Right lobe of liver (tissue), 4 donors: Measurements from ENCODE around the gene NAA40.

Experiments used
- CTCF ChIP-seq, 4 donors: fragments of 200-600 bp in 3 of 4; fragments of 450-650 bp in 1 of 4; IDR thresholded peaks; one replicate each; pipeline versions ENCODE4 v1.5.1 to v1.8.0; 2016 to 2022; ENCODE audit warnings: antibody characterized with exemption in 4 of 4, mild to moderate bottlenecking in 2 of 4
- POLR2A ChIP-seq: fragments of 450-650 bp; IDR thresholded peaks from one replicate; pipeline ENCODE4 v1.6.1; 2017; ENCODE audit warnings: antibody characterized with exemption, mild to moderate bottlenecking
- donor health status: DM: no; HTN: no; CAD: no.
- donor health status: DM: no; HTN: no; CAD: no.
- donor health status: DM: no; HTN: yes; CAD: no.

- no peak for TF ChIP-seq POLR2A
- no peak for TF ChIP-seq CTCF (IDR thresholded peaks at IDR 0.05)
Observed at GRCh38 chr11:63889344-63889743, 49.5 kb upstream of the NAA40 start.
